H1 (cell line): Measurements from ENCODE around the gene ZNF407. TPM values are rescaled to one million over a fixed set of nuclear protein-coding genes. Genes with fewer than 3 reads are reported as not detected.

ENCODE experiments used
- CTCF ChIA-PET: fragments of 300-600 bp; sonication (Branson Sonifier 250); formaldehyde crosslinking; loops from one replicate; lab custom pipeline; 2021; ENCODE audit not compliant: partially characterized antibody; lab: Charles Lee
- POLR2A ChIA-PET: fragments of 300-600 bp; sonication (Branson Sonifier 250); formaldehyde crosslinking; loops from one replicate; lab custom pipeline; 2021; ENCODE audit warnings: inconsistent platforms; ENCODE audit not compliant: partially characterized antibody; lab: Charles Lee
- DNase-seq, 2 experiments: peaks; one replicate each; pipeline versions ENCODE4 v3.0.0 to v3.0.0-alpha.2; 2010 to 2022; ENCODE audit warnings: low spot score in 2 of 2, low read depth in 1 of 2, mixed read lengths in 1 of 2
- FAIRE-seq: peaks from 2 replicates; lab custom pipeline; 2011; peaks lifted over from hg19 to GRCh38; lab: Jason Lieb, UNC
- H2AFZ ChIP-seq: 2 replicates; pipeline ENCODE4 v1.8.1; 2012; ENCODE audit warnings: low read length, inconsistent platforms
- H2AK5ac ChIP-seq: 2 replicates; pipeline ENCODE4 v1.6.1; 2013; ENCODE audit warnings: low read depth, low read length
- H2BK120ac ChIP-seq: replicated peaks from 2 replicates; pipeline ENCODE3; 2013; ENCODE audit warnings: low read depth, low read length, inconsistent platforms
- H2BK12ac ChIP-seq: 2 replicates; pipeline ENCODE4 v1.6.1; 2013; ENCODE audit warnings: low read depth, low read length
- H2BK15ac ChIP-seq: 2 replicates; pipeline ENCODE4 v1.6.1; 2013; ENCODE audit warnings: low read length
- H2BK20ac ChIP-seq: 2 replicates; pipeline ENCODE4 v1.6.1; 2013; ENCODE audit warnings: low read length
- H2BK5ac ChIP-seq: 2 replicates; pipeline ENCODE4 v1.6.1; 2013; ENCODE audit warnings: low read depth, low read length
- H3K14ac ChIP-seq: 2 replicates; pipeline ENCODE4 v1.6.1; 2013; ENCODE audit warnings: inconsistent platforms; ENCODE audit not compliant: insufficient read length
- H3K18ac ChIP-seq: 2 replicates; pipeline ENCODE4 v1.6.1; 2013; ENCODE audit warnings: low read length; ENCODE audit errors: extremely low read depth
- H3K23ac ChIP-seq: 2 replicates; pipeline ENCODE4 v1.6.1; 2013; ENCODE audit warnings: inconsistent platforms; ENCODE audit not compliant: insufficient read length
- H3K23me2 ChIP-seq: 2 replicates; pipeline ENCODE4 v1.6.1; 2013; ENCODE audit warnings: low read depth, low read length
- H3K27ac ChIP-seq: 2 replicates; pipeline ENCODE4 v1.6.1; 2011; ENCODE audit warnings: low read depth, low read length, inconsistent platforms
- H3K27me3 ChIP-seq, 4 experiments: replicated peaks in 1 of 4; 1 replicate in 1 of 4; 2 replicates in 3 of 4; pipeline versions ENCODE4 v1.6.1 to v1.8.1; 2011 to 2013; ENCODE audit warnings: low read length in 3 of 4, mild to moderate bottlenecking in 3 of 4, inconsistent platforms in 2 of 4, mixed read lengths in 2 of 4, moderate library complexity in 1 of 4; ENCODE audit not compliant: control insufficient read depth in 3 of 4, insufficient read depth in 3 of 4; ENCODE audit errors: extremely low read depth in 1 of 4
- H3K36me3 ChIP-seq, 4 experiments: 2 replicates each; pipeline versions ENCODE4 v1.6.1 to v1.8.1; 2011 to 2013; ENCODE audit warnings: mild to moderate bottlenecking in 4 of 4, low read length in 3 of 4, moderate library complexity in 2 of 4, control low read depth in 1 of 4, inconsistent platforms in 1 of 4; ENCODE audit not compliant: insufficient read depth in 4 of 4, control insufficient read depth in 2 of 4
- H3K4ac ChIP-seq: replicated peaks from 2 replicates; pipeline ENCODE3; 2013; ENCODE audit warnings: low read length, low read depth, mixed read lengths, inconsistent platforms; ENCODE audit not compliant: insufficient read length
- H3K4me1 ChIP-seq, 4 experiments: replicated peaks in 1 of 4; 1 replicate in 1 of 4; 2 replicates in 3 of 4; pipeline versions ENCODE4 v1.6.1 to v1.8.1; 2011 to 2013; ENCODE audit warnings: low read length in 3 of 4, inconsistent platforms in 2 of 4, mixed read lengths in 1 of 4; ENCODE audit not compliant: insufficient read depth in 4 of 4, control insufficient read depth in 3 of 4
- H3K4me2 ChIP-seq, 2 experiments: 2 replicates each; pipeline versions ENCODE4 v1.6.1 to v1.8.1; 2011 to 2013; ENCODE audit warnings: low read depth in 2 of 2, low read length in 2 of 2, control low read depth in 1 of 2, inconsistent platforms in 1 of 2, mild to moderate bottlenecking in 1 of 2; ENCODE audit not compliant: insufficient read depth in 1 of 2
- H3K4me3 ChIP-seq, 4 experiments: fragments of 200-600, 300-600 bp in 1 of 4; sonication (generic), shearing (Covaris generic), sonication (Bioruptor Twin) in 1 of 4; 2 replicates each; pipeline versions ENCODE4 v1.5.1 to v1.8.1; 2011 to 2016; ENCODE audit warnings: low read length in 4 of 4, low read depth in 3 of 4, control low read depth in 2 of 4, inconsistent platforms in 2 of 4, mild to moderate bottlenecking in 2 of 4, mixed read lengths in 1 of 4, moderate library complexity in 1 of 4; ENCODE audit not compliant: insufficient read depth in 2 of 4; ENCODE audit errors: extremely low read depth in 1 of 4
- H3K56ac ChIP-seq: replicated peaks from 2 replicates; pipeline ENCODE3; 2013; ENCODE audit warnings: low read depth, mild to moderate bottlenecking, mixed read lengths, low read length, inconsistent platforms; ENCODE audit not compliant: insufficient read length
- H3K79me1 ChIP-seq: 2 replicates; pipeline ENCODE4 v1.6.1; 2013; ENCODE audit warnings: low read depth, low read length, control low read depth
- H3K79me2 ChIP-seq, 2 experiments: 2 replicates each; pipeline versions ENCODE4 v1.6.1 to v1.8.1; 2012 to 2013; ENCODE audit warnings: low read length in 2 of 2, mild to moderate bottlenecking in 2 of 2, inconsistent platforms in 1 of 2; ENCODE audit not compliant: insufficient read depth in 2 of 2, control insufficient read depth in 1 of 2
- H3K9ac ChIP-seq, 4 experiments: replicated peaks in 1 of 4; 1 replicate in 1 of 4; 2 replicates in 3 of 4; pipeline versions ENCODE4 v1.6.1 to v1.8.1; 2011 to 2013; ENCODE audit warnings: low read depth in 3 of 4, low read length in 3 of 4, control low read depth in 2 of 4, mild to moderate bottlenecking in 2 of 4, moderate library complexity in 2 of 4, inconsistent platforms in 1 of 4; ENCODE audit errors: extremely low read depth in 1 of 4
- H3K9me3 ChIP-seq, 2 experiments: 2 replicates each; pipeline versions ENCODE4 v1.6.1 to v1.8.1; 2012 to 2013; ENCODE audit warnings: mild to moderate bottlenecking in 2 of 2, moderate library complexity in 2 of 2, control low read depth in 1 of 2, inconsistent platforms in 1 of 2, low read depth in 1 of 2, low read length in 1 of 2, mixed read lengths in 1 of 2; ENCODE audit not compliant: insufficient read depth in 2 of 2
- H4K20me1 ChIP-seq, 2 experiments: replicated peaks in 1 of 2; 2 replicates each; pipeline versions ENCODE3 to v1.8.1; 2011 to 2013; ENCODE audit warnings: inconsistent platforms in 2 of 2, low read length in 2 of 2, mild to moderate bottlenecking in 1 of 2; ENCODE audit not compliant: insufficient read depth in 2 of 2, control insufficient read depth in 1 of 2
- H4K5ac ChIP-seq: 2 replicates; pipeline ENCODE4 v1.6.1; 2013; ENCODE audit warnings: low read length, low read depth, mixed read lengths, inconsistent platforms; ENCODE audit not compliant: insufficient read length
- H4K8ac ChIP-seq: 2 replicates; pipeline ENCODE4 v1.8.0; 2013; ENCODE audit warnings: mild to moderate bottlenecking, moderate library complexity, low read length, inconsistent platforms; ENCODE audit not compliant: insufficient read depth; ENCODE audit errors: extremely low read depth
- H4K91ac ChIP-seq: replicated peaks from 2 replicates; pipeline ENCODE3; 2013; ENCODE audit warnings: low read length, mixed read lengths, inconsistent platforms; ENCODE audit not compliant: insufficient read length
- BRCA1 ChIP-seq: IDR thresholded peaks from 2 replicates; pipeline ENCODE4 v1.6.1; 2012; ENCODE audit warnings: low read depth, low read length, improper control_type of control experiment
- CTBP2 ChIP-seq: IDR thresholded peaks from 2 replicates; pipeline ENCODE4 v1.7.0; 2011; ENCODE audit warnings: borderline replicate concordance, mild to moderate bottlenecking, moderate library complexity, mixed read lengths, low read length; ENCODE audit not compliant: insufficient read depth, insufficient read length
- HDAC6 ChIP-seq: IDR thresholded peaks from one replicate; pipeline ENCODE4 v1.7.1; 2012; ENCODE audit warnings: low read depth, mild to moderate bottlenecking, inconsistent platforms, low read length, moderate library complexity
- JUN ChIP-seq: IDR thresholded peaks from 2 replicates; pipeline ENCODE4 v1.6.1; 2011; ENCODE audit warnings: low read depth, mild to moderate bottlenecking, improper control_type of control experiment, low read length
- MAFK ChIP-seq: IDR thresholded peaks from 2 replicates; pipeline ENCODE4 v1.6.1; 2012; ENCODE audit warnings: low read depth, mild to moderate bottlenecking, improper control_type of control experiment, low read length
- NRF1 ChIP-seq: IDR thresholded peaks from 2 replicates; pipeline ENCODE4 v1.6.1; 2011; ENCODE audit warnings: mild to moderate bottlenecking, low read depth, low read length, improper control_type of control experiment
- POLR2A ChIP-seq, 2 experiments: IDR thresholded peaks; 1 replicate in 1 of 2; 2 replicates in 1 of 2; pipeline ENCODE4 v1.6.1; 2011; ENCODE audit warnings: low read depth in 2 of 2, low read length in 2 of 2, mild to moderate bottlenecking in 2 of 2; ENCODE audit errors: control extremely low read depth in 1 of 2
- SAP30 ChIP-seq: fragments of 300-600 bp; sonication (generic); IDR thresholded peaks from 2 replicates; pipeline ENCODE4 v1.7.1; 2012; ENCODE audit warnings: low read length, moderate library complexity, mild to moderate bottlenecking, inconsistent platforms; ENCODE audit not compliant: insufficient read depth, insufficient replicate concordance
- SIRT6 ChIP-seq: IDR thresholded peaks from one replicate; pipeline ENCODE4 v1.7.1; 2012; ENCODE audit warnings: low read length, inconsistent platforms
- TBP ChIP-seq: IDR thresholded peaks from 2 replicates; pipeline ENCODE4 v1.6.1; 2011; ENCODE audit warnings: low read depth, low read length, improper control_type of control experiment
- TCF12 ChIP-seq: IDR thresholded peaks from 2 replicates; pipeline ENCODE4 v1.6.1; 2011; ENCODE audit warnings: low read depth, mild to moderate bottlenecking, low read length
- WGBS, 2 experiments: shearing (Covaris generic) in 1 of 2; methylation state at CpG; one replicate each; pipeline versions ENCODE4 v1.1.6 to v1.1.7; 2013 to 2015; ENCODE audit warnings: low lambda C conversion rate in 2 of 2, mixed read lengths in 2 of 2, inconsistent platforms in 1 of 2, low coverage in 1 of 2, missing lambda C conversion rate in 1 of 2; ENCODE audit not compliant: insufficient replicate concordance in 2 of 2, insufficient coverage in 1 of 2, insufficient read length in 1 of 2; ENCODE audit errors: extremely low coverage in 1 of 2, missing lambda C conversion rate in 1 of 2; 5-methylcytosine and 5-hydroxymethylcytosine counted together
- polyA plus RNA-seq, 7 experiments: library from polyadenylated mRNA; depleted of rRNA in 3 of 7; stranded (reverse) in 5 of 7; unstranded in 2 of 7; fragments of >200 nt in 5 of 7; fragments of 200-250 nt in 2 of 7; gene quantifications; 1 replicate in 5 of 7; 2 replicates in 1 of 7; 4 replicates in 1 of 7; pipeline versions ENCODE4 v1.2.1 to v1.2.3, GENCODE V29; 2011 to 2013; ENCODE audit warnings: missing spikeins in 2 of 7, mixed read lengths in 2 of 7
- total RNA-seq: library from RNA; stranded (reverse); fragmentation: NEBNext Ultra II Directional; extraction: Animal tissue kit (Norgen Biotek cat#: 25700); gene quantifications from 2 replicates; pipeline ENCODE4 v1.2.1, GENCODE V29; 2021
- TF ChIP-seq, protein P1 (sequence below): IDR thresholded peaks from 2 replicates; pipeline ENCODE4 v1.6.1; 2011; ENCODE audit warnings: low read depth, mild to moderate bottlenecking, low read length; ENCODE audit not compliant: insufficient read depth
- TF ChIP-seq, protein P2 (sequence below), 3 experiments: IDR thresholded peaks; 1 replicate in 2 of 3; 2 replicates in 1 of 3; pipeline versions ENCODE4 v1.5.1 to v1.6.1; 2011; ENCODE audit warnings: low read length in 3 of 3, mild to moderate bottlenecking in 3 of 3, inconsistent platforms in 2 of 3, low read depth in 1 of 3, moderate library complexity in 1 of 3; ENCODE audit not compliant: insufficient read depth in 1 of 3; ENCODE audit errors: control extremely low read depth in 1 of 3

Gene ZNF407
- total and polyA plus RNA-seq, 2 of the 8 experiments (the other 6 are each of a cell fraction or from before 2014, with no cell fraction given) = 1.5 to 6.8 TPM

DNA sequence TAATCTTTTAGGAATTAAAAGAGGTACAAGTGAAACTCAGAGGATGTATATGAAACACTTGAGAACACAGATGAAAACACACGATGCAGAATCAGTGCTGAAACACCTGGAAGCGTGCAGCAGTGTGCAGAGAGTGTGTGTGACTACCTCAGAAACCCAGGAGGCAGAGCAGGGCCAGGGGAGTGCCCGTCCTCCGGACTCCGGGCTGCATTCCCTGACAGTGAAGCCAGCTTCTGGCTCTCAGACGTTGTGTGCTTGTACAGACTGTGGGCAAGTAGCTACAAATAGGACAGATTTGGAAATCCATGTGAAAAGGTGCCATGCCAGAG is 34.6 kb downstream of the ZNF407 start:
- H2BK5ac ChIP-seq = no peak overlapping the region
- no peak overlapping the region for H2AFZ ChIP-seq
- 86% methylated on average over 6 of the region's 6 CpGs; no CpG with 5 or more reads in 1 of the 2 experiments for WGBS, 2 experiments
- no peaks in the 10 kb centered on the region for H3K23me2 ChIP-seq
- H4K5ac ChIP-seq = no peak overlapping the region
- ChIA-PET CTCF (no interaction called here), POLR2A (no interaction called here)
- no peaks in the 10 kb centered on the region for H3K9me3 ChIP-seq
- H2BK15ac ChIP-seq = no peak overlapping the region
- H3K4me1 ChIP-seq = no peaks in the 10 kb centered on the region
- DNase-seq = no peak
- H3K27ac ChIP-seq = no peak overlapping the region
- H3K9ac ChIP-seq = no peak overlapping the region
- no peak overlapping the region for H3K4me3 ChIP-seq
- H3K14ac ChIP-seq = no peak overlapping the region
- H3K23ac ChIP-seq = no peak overlapping the region
- no peak overlapping the region for H4K8ac ChIP-seq
- H3K4ac ChIP-seq = no peak overlapping the region
- H2BK120ac ChIP-seq = no peak overlapping the region
- no peaks in the 10 kb centered on the region for H3K27me3 ChIP-seq
- H2BK12ac ChIP-seq = no peak overlapping the region
- H3K36me3 ChIP-seq = no peaks in the 10 kb centered on the region
- peaks cover 0 to 2% of the 10 kb centered on the region in 2 experiments; a peak in 1 of 4 replicates for H3K79me2 ChIP-seq
- no peak overlapping the region for H4K91ac ChIP-seq
- no peak overlapping the region for H3K4me2 ChIP-seq
- no peak overlapping the region for H3K56ac ChIP-seq
- no peak overlapping the region for H3K18ac ChIP-seq
- H2AK5ac ChIP-seq = no peak overlapping the region
- FAIRE-seq = no peak
- H2BK20ac ChIP-seq = no peak overlapping the region
- no peaks in the 10 kb centered on the region for H4K20me1 ChIP-seq
- H3K79me1 ChIP-seq = no peaks in the 10 kb centered on the region
- TF ChIP-seq, protein P1, sequence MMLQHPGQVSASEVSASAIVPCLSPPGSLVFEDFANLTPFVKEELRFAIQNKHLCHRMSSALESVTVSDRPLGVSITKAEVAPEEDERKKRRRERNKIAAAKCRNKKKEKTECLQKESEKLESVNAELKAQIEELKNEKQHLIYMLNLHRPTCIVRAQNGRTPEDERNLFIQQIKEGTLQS = no peak
- TF ChIP-seq BRCA1 = no peak
- no peak for TF ChIP-seq CTBP2
- TF ChIP-seq NRF1 = no peak
- no peak for TF ChIP-seq HDAC6
- TF ChIP-seq TBP = no peak
- TF ChIP-seq, protein P2, sequence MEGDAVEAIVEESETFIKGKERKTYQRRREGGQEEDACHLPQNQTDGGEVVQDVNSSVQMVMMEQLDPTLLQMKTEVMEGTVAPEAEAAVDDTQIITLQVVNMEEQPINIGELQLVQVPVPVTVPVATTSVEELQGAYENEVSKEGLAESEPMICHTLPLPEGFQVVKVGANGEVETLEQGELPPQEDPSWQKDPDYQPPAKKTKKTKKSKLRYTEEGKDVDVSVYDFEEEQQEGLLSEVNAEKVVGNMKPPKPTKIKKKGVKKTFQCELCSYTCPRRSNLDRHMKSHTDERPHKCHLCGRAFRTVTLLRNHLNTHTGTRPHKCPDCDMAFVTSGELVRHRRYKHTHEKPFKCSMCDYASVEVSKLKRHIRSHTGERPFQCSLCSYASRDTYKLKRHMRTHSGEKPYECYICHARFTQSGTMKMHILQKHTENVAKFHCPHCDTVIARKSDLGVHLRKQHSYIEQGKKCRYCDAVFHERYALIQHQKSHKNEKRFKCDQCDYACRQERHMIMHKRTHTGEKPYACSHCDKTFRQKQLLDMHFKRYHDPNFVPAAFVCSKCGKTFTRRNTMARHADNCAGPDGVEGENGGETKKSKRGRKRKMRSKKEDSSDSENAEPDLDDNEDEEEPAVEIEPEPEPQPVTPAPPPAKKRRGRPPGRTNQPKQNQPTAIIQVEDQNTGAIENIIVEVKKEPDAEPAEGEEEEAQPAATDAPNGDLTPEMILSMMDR (IDR thresholded peaks at IDR 0.05; ENCODE audit: control extremely low read depth in 1 of 3, insufficient read depth in 1 of 3, low read depth in 1 of 3, low read length in 3 of 3) = no peak
- TF ChIP-seq MAFK = no peak
- TF ChIP-seq TCF12 = no peak
- TF ChIP-seq JUN = no peak
- no peak for TF ChIP-seq POLR2A (IDR thresholded peaks at IDR 0.05; ENCODE audit: control extremely low read depth in 1 of 2, low read depth in 2 of 2, low read length in 2 of 2)
- TF ChIP-seq SAP30 = no peak
- TF ChIP-seq SIRT6 = no peak
